Activated naive CD8-positive, alpha-beta T cell treated with anti-CD3 and anti-CD28 coated beads, Interleukin-2, amount 50 U/mL, for 24 hours (primary cell): ENCODE data around the gene KIFC1.
A peak's percentile ranks its signal among the peaks of the same experiment; 100 is the strongest.
"Not testable (repeated sequence)": the region's sequence is repeated elsewhere in the genome, so short reads cannot be mapped to it uniquely, and the experiment has no call there.

Experiments used
- ATAC-seq: fragments of 150-1000 bp; cut with Tn5 transposase; one replicate; pipeline ENCODE4 v1.10.0; 2021
- DNase-seq: peaks from one replicate; pipeline ENCODE4 v3.0.0; 2021
- H3K27ac Mint-ChIP-seq: one replicate; pipeline ENCODE4 v1.8.0; 2021; ENCODE audit warnings: mild to moderate bottlenecking, mixed read lengths
- H3K27me3 Mint-ChIP-seq: one replicate; pipeline ENCODE4 v1.8.0; 2021; ENCODE audit warnings: mixed read lengths
- H3K36me3 Mint-ChIP-seq: one replicate; pipeline ENCODE4 v1.8.0; 2021; ENCODE audit warnings: low read depth, mixed read lengths
- H3K4me1 Mint-ChIP-seq: one replicate; pipeline ENCODE4 v1.8.0; 2021; ENCODE audit warnings: mixed read lengths
- H3K4me3 Mint-ChIP-seq: one replicate; pipeline ENCODE4 v1.8.0; 2021; ENCODE audit warnings: mild to moderate bottlenecking, moderate library complexity, mixed read lengths
- H3K9me3 Mint-ChIP-seq: one replicate; pipeline ENCODE4 v1.8.0; 2021; ENCODE audit warnings: mixed read lengths

Gene KIFC1

DNA sequence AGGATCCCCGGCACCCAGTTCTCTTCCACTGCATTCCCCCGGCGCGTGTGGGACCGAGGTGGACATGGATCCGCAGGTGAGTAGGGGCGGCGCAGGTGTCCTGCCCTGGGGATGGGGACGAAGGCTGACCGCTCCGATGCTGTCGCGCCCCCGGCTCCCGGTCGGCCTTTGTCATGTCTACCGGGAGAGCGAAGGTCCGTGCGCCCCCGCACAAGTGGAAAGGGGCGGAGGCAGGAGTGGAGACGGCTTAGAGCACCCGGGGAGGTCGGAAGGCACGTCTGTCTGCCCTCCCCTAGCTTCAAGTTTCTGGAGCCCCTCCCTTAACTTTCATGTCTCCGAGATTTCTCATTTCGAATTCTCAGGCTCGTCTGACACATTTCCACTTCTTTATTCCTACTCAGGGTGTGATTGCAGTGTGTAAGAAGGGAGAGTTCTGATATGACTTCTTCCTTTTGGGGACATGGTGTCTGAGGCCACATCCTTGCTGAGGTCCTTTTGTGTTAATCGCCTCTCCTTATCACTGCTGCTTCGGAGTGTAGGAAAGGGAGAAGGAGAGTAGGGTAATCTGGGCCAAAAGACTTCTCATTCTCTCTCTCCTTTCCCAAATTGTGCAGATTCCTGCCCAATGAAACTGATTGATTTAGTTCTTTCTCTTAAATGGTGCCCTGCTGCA is 435 bp downstream of the KIFC1 start:
- peak; percentile 63 for DNase-seq
- peak; percentile 34 for ATAC-seq
- Mint-ChIP-seq H3K4me3 (peak overlapping the region; percentile 94), H3K4me1 (peaks cover 41% of the 10 kb centered on the region), H3K36me3 (peaks cover 30% of the 10 kb centered on the region), H3K27ac (peak overlapping the region; percentile 95), H3K27me3 (no peaks in the 10 kb centered on the region), H3K9me3 (no peaks in the 10 kb centered on the region)

DNA sequence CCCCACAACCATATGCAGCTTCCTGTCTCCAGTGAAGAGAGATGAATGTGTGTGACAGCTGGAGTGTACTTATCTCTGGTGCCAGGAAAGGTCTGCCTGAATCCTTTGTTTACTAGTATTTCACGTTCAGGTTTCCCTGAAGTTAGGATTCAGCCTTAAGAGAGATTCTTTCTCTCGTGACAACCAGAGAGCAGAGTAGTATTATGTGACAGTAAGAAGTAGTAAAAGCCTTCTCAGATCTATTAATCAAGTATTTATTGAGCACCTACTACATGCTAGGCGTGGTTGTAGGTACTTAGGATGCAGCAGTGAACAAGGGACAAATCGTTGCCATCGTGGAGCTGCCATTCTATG is 949 bp downstream of the KIFC1 start:
- peak overlapping the region; percentile 95 for H3K27ac Mint-ChIP-seq
- peak overlapping the region; percentile 94 for H3K4me3 Mint-ChIP-seq
- H3K4me1 Mint-ChIP-seq: peaks cover 41% of the 10 kb centered on the region

DNA sequence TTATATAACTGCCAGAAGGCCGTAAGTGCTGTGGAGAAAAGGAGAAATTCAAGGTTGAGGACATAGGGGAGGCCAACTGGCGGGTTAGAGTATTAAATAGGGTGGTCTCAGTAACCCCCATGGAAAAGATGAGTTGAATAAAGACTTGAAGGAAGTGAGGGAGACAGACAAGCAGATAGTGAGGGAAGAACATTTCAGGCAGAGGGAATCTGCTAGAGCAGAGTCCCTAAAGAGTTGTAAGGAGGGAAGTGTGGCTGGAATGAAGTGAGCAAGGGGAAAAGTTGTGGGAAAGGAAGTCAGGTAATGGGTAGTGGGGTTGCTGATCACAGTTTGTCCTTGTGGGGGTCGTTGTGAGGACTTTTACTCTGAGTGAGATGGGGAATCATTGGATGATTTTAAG is 1.4 kb downstream of the KIFC1 start:
- Mint-ChIP-seq H3K9me3 (no peaks in the 10 kb centered on the region), H3K4me1 (peaks cover 41% of the 10 kb centered on the region), H3K4me3 (peak overlapping the region; percentile 94), H3K27ac (peak overlapping the region; percentile 95), H3K36me3 (peaks cover 35% of the 10 kb centered on the region), H3K27me3 (no peaks in the 10 kb centered on the region)
- ATAC-seq (no peak), DNase-seq (no peak)

More for the DNA sequence above, 949 bp downstream of the KIFC1 start:
- H3K36me3 Mint-ChIP-seq: peaks cover 32% of the 10 kb centered on the region
- H3K27me3 Mint-ChIP-seq: no peaks in the 10 kb centered on the region
- DNase-seq (no peak), ATAC-seq (no peak)
- no peaks in the 10 kb centered on the region for H3K9me3 Mint-ChIP-seq

DNA sequence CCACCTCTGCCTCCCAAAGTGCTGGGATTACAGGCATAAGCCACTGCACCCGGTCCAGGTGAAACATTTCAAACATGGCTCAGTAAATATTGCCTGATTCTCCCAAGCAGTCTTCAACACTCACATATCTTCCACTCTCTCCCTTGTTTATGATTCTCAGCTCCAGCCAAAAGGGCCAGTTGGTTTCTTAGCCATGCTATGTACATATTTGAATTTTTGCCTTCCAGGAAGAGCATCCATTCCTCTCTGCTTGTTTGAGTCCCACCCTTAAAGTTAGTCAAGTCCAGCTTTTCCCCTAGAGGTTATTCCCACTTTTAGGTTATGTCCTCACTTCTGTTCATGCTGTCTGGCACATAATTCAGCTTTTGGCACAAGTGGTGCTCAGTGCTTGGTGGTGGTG is 5.9 kb downstream of the KIFC1 start:
- Mint-ChIP-seq H3K27ac (no peak overlapping the region), H3K4me3 (no peak overlapping the region), H3K27me3 (no peaks in the 10 kb centered on the region), H3K9me3 (no peaks in the 10 kb centered on the region), H3K36me3 (peaks cover 46% of the 10 kb centered on the region), H3K4me1 (peaks cover 22% of the 10 kb centered on the region)
- DNase-seq (no peak), ATAC-seq (no peak)

DNA sequence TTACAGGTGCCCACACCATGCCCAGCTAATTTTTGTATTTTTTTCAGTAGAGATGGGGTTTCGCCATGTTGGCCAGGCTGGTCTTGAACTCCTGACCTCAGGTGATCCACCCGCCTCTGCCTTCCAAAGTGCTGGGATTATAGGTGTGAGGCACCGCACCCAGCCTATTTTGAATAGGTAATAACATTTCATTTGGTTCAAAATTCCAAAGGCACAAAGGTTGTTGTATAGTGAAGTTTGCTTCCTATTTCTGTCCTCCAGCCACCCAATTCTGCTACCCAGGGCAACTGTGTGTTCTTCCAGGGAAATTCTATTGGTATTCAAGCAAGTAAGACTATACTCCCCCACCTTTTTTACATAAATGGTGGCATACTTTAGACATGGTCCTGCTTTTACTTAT is 7.0 kb downstream of the KIFC1 start:
- Mint-ChIP-seq H3K36me3 (peaks cover 44% of the 10 kb centered on the region), H3K4me1 (peaks cover 14% of the 10 kb centered on the region)
- H3K27ac Mint-ChIP-seq, H3K4me3 Mint-ChIP-seq, DNase-seq, H3K27me3 Mint-ChIP-seq, ATAC-seq, H3K9me3 Mint-ChIP-seq: not testable (repeated sequence)

DNA sequence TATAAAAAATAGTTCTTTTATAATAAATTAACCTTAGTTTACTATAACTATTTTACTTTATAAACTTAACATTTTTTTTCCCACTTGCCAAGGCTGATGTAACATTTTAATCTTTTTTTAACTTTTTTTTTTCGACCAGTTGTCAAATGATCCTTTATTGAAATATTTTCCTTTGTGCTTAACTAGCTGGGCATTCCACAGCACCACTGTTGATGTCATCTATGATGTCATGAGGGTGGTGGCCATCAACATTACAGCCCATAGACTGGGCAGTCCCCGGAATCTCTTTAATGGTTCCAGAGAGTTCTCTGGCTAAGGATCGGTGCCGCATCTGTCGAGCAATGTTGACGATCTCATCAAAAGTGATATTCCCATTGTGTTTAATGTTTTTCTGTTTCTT is 8.3 kb downstream of the KIFC1 start:
- not testable (repeated sequence) for ATAC-seq, H3K27ac Mint-ChIP-seq, DNase-seq, H3K27me3 Mint-ChIP-seq, H3K4me3 Mint-ChIP-seq, H3K4me1 Mint-ChIP-seq, H3K9me3 Mint-ChIP-seq
- H3K36me3 Mint-ChIP-seq: peaks cover 49% of the 10 kb centered on the region

DNA sequence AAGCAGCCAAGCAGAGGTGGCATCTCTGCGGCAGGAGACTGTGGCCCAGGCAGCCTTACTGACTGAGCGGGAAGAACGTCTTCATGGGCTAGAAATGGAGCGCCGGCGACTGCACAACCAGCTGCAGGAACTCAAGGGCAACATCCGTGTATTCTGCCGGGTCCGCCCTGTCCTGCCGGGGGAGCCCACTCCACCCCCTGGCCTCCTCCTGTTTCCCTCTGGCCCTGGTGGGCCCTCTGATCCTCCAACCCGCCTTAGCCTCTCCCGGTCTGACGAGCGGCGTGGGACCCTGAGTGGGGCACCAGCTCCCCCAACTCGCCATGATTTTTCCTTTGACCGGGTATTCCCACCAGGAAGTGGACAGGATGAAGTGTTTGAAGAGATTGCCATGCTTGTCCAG is 13.3 kb downstream of the KIFC1 start:
- H3K27me3 Mint-ChIP-seq: no peaks in the 10 kb centered on the region
- H3K36me3 Mint-ChIP-seq: peaks cover 49% of the 10 kb centered on the region
- H3K27ac Mint-ChIP-seq: no peak overlapping the region

DNA sequence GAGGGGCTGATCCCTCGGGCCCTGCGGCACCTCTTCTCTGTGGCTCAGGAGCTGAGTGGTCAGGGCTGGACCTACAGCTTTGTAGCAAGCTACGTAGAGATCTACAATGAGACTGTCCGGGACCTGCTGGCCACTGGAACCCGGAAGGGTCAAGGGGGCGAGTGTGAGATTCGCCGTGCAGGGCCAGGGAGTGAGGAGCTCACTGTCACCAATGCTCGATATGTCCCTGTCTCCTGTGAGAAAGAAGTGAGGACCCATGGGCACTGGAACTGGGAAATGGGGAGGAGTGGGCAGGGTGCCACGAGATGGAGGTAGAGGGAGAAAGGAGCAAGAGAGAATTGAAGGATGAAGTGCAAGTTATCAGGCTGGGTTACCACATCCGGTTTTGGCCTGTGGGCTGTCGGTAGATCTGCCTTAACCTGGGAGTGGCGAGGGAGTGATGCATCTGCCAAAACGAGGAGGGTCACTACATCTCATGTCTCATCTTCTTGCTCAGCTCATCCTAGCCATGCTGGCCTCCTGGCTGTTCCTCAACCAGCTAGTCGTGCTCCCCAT is 13.8 kb downstream of the KIFC1 start:
- Mint-ChIP-seq H3K9me3 (no peaks in the 10 kb centered on the region), H3K36me3 (peaks cover 44% of the 10 kb centered on the region), H3K4me3 (no peak overlapping the region), H3K27me3 (no peaks in the 10 kb centered on the region), H3K27ac (no peak overlapping the region), H3K4me1 (peaks cover 8% of the 10 kb centered on the region)
- ATAC-seq (no peak), DNase-seq (no peak)

More for the DNA sequence above, 13.3 kb downstream of the KIFC1 start:
- DNase-seq (no peak), ATAC-seq (no peak)
- H3K9me3 Mint-ChIP-seq: no peaks in the 10 kb centered on the region
- H3K4me3 Mint-ChIP-seq: no peak overlapping the region
- peaks cover 6% of the 10 kb centered on the region for H3K4me1 Mint-ChIP-seq

DNA sequence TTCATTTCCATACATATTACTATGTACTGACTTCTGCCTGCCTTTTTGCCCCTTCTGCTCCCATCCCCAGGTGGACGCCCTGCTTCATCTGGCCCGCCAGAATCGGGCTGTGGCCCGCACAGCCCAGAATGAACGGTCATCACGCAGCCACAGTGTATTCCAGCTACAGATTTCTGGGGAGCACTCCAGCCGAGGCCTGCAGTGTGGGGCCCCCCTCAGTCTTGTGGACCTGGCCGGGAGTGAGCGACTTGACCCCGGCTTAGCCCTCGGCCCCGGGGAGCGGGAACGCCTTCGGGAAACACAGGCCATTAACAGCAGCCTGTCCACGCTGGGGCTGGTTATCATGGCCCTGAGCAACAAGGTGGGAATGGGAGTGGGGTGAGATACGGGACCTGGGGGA is 14.5 kb downstream of the KIFC1 start:
- peaks cover 8% of the 10 kb centered on the region for H3K4me1 Mint-ChIP-seq

DNA sequence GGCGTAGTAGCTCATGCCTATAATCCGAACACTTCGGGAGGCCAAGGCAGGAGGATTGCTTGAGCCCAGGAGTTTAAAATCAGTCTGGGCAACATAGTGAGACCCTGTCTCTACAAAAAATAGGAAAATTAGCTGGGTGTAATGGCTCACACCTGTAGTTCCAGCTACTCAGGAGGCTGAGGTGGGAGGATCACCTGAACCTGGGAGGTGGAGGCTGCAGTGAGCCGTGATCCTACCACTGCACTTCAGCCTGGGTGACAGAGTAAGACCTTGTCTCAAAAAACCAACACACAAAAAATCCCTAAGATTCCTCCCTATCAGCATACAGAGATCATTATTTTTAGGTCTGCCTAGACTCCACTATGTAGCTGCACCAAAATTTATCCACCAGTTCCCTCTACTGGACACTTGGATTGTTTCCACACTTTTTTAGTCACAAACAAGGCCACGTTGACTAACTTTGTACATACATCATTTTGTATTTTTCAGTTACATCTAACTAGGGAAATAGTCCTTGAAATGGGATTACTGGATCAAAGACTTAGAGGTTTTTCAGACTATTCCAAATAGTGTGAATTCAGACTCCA is 15.6 kb downstream of the KIFC1 start:
- Mint-ChIP-seq H3K9me3 (no peaks in the 10 kb centered on the region), H3K36me3 (peaks cover 44% of the 10 kb centered on the region), H3K4me3 (no peak overlapping the region), H3K27ac (no peak overlapping the region), H3K4me1 (peaks cover 16% of the 10 kb centered on the region), H3K27me3 (no peaks in the 10 kb centered on the region)
- no peak for DNase-seq
- no peak for ATAC-seq

More for the DNA sequence above, 14.5 kb downstream of the KIFC1 start:
- ATAC-seq (no peak), DNase-seq (no peak)
- H3K27ac Mint-ChIP-seq: no peak overlapping the region
- H3K9me3 Mint-ChIP-seq: no peaks in the 10 kb centered on the region
- no peaks in the 10 kb centered on the region for H3K27me3 Mint-ChIP-seq
- no peak overlapping the region for H3K4me3 Mint-ChIP-seq
- peaks cover 44% of the 10 kb centered on the region for H3K36me3 Mint-ChIP-seq

DNA sequence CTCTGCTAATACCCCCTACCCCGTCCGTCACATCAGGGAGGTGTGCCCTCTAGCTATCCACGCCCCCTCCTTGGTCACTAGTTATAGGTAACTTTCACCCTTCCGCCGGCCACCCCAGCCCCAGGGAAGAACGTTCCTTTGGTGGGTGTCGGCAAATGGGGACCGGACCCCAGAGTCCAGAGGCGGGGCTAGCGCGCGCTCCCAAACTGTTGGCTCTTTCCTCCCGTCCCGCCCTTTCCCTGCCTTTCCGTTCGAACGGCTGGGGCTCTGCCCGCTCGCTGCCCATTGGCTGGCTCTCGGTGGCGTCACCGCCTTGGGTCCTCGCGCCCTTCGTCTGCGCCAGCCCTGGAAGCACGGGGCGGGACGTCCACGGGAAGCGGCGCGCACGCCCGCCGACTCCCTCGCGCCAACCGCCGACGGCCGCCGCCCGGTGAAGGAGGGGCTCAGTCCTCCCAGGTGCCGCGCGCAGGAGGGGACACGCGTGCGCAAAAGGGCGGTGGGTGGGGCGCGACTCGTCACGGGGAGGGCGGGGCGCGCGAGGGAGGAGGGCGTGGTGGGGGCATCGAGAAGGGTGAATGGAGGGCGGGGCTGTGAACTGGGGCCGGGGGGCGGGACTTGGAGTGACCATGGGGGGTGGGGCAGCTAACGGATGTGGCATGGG is 18.6 kb downstream of the KIFC1 start:
- Mint-ChIP-seq H3K4me3 (peak overlapping the region; percentile 89), H3K27me3 (no peaks in the 10 kb centered on the region), H3K9me3 (no peaks in the 10 kb centered on the region), H3K36me3 (peaks cover 29% of the 10 kb centered on the region), H3K27ac (peak overlapping the region; percentile 96), H3K4me1 (peaks cover 38% of the 10 kb centered on the region)
- ATAC-seq: peak; percentile 93
- peak; percentile 96 for DNase-seq

DNA sequence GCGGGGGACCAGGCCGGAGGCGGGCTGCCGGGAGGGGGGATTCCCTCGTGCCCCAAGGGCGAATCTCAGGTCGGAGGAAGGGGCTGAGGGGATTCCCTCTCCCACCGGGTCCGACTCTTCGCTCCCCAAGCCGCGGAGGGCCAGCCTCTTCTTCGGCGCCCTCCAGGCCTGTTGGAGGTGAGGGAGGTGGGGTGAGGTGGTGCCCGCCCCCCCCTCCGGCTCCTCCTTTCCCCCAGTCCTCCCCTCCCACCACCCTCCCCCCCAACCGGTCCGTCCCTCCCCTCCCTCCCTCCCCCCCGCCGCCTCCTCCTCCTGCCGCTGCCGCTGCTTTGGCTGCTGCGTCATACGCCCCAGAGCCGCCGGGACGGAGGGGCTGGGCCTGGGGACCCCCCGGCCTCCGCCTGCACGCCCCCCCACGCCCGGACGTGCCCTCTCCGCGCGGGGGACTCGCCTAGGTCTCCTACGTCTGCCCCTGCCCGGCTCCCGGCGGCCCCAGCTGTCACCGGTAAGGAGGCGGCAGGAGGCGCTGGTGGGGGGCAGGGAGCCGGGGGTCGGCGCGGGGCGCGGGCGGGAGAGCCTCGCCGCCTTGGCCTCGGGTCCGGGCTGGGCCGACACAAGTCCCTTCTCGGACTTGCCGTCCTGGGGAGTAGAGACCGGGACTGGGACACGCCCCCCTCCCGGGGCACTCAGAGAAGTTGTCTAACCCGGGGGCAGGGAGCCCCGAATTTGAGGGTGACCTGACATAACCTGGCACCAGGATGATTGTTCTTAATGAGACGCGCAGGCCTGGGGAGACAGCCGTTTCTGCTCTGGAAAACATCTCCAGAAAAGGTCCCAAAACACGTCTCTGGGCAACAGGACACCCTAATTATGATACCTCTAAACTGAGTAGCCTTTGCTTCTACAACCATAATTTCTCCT is 19.3 kb downstream of the KIFC1 start, which contains the start of gene PHF1:
Gene PHF1 (plus strand): TSS at position 304 of the 921 bp plus-strand sequence. CDS start 1,250 bp downstream, outside the sequence.
- H3K27me3 Mint-ChIP-seq: no peaks in the 10 kb centered on the region
- DNase-seq (no peak), ATAC-seq (peak; percentile 48)
- peaks cover 46% of the 10 kb centered on the region for H3K4me1 Mint-ChIP-seq
- H3K4me3 Mint-ChIP-seq: peak within 1 kb of the TSS; percentile 89
- peaks cover 25% of the 10 kb centered on the region for H3K36me3 Mint-ChIP-seq
- peak within 1 kb of the TSS; percentile 96 for H3K27ac Mint-ChIP-seq
- H3K9me3 Mint-ChIP-seq: no peaks in the 10 kb centered on the region

DNA sequence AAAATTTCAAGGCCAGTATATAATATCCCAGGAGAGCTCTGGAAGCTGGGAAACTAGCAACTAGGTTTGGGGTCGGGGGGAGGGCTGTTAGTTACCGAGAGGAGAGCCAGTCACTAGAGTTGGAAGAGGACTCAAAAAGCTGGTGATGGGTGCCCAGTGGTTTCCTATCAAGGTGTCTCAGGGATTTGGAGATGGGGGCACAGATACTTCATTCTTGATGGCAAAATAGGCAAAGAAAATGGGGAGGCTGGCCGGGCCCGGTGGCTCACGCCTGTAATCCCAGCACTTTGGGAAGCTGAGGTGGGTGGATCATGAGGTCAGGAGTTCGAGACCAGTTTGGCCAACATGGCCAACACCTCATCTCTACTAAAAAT is 20.0 kb downstream of the KIFC1 start:
- DNase-seq: no peak
- Mint-ChIP-seq H3K4me1 (peaks cover 53% of the 10 kb centered on the region), H3K4me3 (peak overlapping the region; percentile 81), H3K27ac (peak overlapping the region; percentile 59), H3K36me3 (peaks cover 21% of the 10 kb centered on the region), H3K9me3 (no peaks in the 10 kb centered on the region), H3K27me3 (no peaks in the 10 kb centered on the region)
- no peak for ATAC-seq
